ENCODE data around the gene IL37.

DNA sequence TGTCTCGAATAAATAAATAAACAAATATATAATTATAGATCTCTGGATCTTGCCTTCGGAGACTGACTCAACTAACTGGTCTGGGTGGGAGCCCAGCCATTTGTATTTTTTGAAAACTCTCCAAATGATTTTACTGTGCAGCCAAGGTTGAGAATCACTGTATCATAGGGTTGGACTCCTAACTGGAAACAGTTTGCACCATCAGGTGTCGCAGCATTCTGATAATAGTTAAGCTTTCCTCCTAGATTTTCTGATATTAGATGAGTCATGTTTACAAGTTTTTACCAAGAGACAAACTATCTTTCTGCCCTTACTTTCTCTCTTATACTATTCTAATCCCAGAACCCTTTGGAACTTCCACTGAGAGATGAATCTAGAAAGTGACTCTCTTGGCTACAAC, 16.8 kb downstream of the IL37 start:
- TF ChIP-seq, protein P1, sequence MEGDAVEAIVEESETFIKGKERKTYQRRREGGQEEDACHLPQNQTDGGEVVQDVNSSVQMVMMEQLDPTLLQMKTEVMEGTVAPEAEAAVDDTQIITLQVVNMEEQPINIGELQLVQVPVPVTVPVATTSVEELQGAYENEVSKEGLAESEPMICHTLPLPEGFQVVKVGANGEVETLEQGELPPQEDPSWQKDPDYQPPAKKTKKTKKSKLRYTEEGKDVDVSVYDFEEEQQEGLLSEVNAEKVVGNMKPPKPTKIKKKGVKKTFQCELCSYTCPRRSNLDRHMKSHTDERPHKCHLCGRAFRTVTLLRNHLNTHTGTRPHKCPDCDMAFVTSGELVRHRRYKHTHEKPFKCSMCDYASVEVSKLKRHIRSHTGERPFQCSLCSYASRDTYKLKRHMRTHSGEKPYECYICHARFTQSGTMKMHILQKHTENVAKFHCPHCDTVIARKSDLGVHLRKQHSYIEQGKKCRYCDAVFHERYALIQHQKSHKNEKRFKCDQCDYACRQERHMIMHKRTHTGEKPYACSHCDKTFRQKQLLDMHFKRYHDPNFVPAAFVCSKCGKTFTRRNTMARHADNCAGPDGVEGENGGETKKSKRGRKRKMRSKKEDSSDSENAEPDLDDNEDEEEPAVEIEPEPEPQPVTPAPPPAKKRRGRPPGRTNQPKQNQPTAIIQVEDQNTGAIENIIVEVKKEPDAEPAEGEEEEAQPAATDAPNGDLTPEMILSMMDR (conservative IDR thresholded peaks at IDR 0.05 in 1 of 2, IDR thresholded peaks at IDR 0.05 in 1 of 2; ENCODE audit: low read depth in 1 of 2, low read length in 2 of 2): no peak
- TF ChIP-seq EZH2 (IDR thresholded peaks at IDR 0.05; ENCODE audit: low read length, missing control alignments): no peak

Measured in fibroblast of lung (primary cell).